Heart left ventricle (tissue), 13 donors: ENCODE data around the gene KLHL29.

Source experiments
- POLR2A ChIP-seq, 2 donors: fragments of 450-650 bp; IDR thresholded peaks; one replicate each; pipeline ENCODE4 v1.6.1; 2017; ENCODE audit warnings: antibody characterized with exemption in 2 of 2, mild to moderate bottlenecking in 2 of 2, moderate library complexity in 2 of 2
- TF ChIP-seq, protein P1 (sequence below), 12 donors: fragments of 200-600 bp; sonication (generic) in 4 of 12; IDR thresholded peaks; one replicate each; pipeline versions ENCODE4 v1.5.0 to v1.8.0; 2018 to 2022; ENCODE audit warnings: antibody characterized with exemption in 12 of 12, mild to moderate bottlenecking in 5 of 12
- donor health status: ischemic (EF 13 %, LVEDD 7.1; RV severe dilation, severe dysfunction).
- donor health status: DM: no; HTN: yes; CAD: no.
- donor health status: DM: no; HTN: no; CAD: no.
- donor health status: ischemic (EF 25% LVEDD 6.9; RV normal size, moderate dysfunction).
- donor health status: ischemic (EF 25% LVEDD 5.7; RV mildly dilated, moderate dysfunction).
- donor health status: ischemic (EF 35%, LVEDD 5.7; RV mildly dilated, moderate dysfunction).
- donor health status: nonischemic (EF 11% LVEDD 7.7; RV severe dilation, severe dysfunction).
- donor health status: DM: yes; HTN: yes; CAD: no.
- donor health status: PGD.
- donor health status: ischemic (EF 29% LVEDD 5.4; RV normal size, mild dysfunction).
- donor health status: nonischemic (EF 23%, LVEDD 6.1; RV moderate dilation, normal function).

DNA sequence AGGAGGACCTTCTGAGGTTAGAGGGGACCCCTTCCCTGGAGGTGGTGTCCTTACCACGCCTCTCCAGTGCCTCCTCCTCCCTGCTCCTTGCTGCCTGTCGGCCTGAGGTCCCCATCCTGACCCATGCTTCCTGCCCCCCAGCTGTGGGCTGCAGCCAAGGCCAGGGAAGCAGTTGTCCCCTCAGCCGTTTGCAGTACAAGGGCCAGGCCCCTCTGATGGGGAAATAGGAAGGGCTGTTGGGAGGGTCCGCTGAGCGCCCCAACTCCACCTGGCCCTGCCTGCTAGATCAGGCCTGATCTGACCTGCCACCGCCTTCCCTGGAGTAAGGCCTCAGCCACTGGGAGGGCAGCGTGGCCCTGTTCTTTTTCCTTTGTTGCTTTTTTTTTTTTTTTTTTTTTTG, 219.8 kb downstream of the KLHL29 start:
- no peak for TF ChIP-seq POLR2A (IDR thresholded peaks at IDR 0.05)
- TF ChIP-seq, protein P1, sequence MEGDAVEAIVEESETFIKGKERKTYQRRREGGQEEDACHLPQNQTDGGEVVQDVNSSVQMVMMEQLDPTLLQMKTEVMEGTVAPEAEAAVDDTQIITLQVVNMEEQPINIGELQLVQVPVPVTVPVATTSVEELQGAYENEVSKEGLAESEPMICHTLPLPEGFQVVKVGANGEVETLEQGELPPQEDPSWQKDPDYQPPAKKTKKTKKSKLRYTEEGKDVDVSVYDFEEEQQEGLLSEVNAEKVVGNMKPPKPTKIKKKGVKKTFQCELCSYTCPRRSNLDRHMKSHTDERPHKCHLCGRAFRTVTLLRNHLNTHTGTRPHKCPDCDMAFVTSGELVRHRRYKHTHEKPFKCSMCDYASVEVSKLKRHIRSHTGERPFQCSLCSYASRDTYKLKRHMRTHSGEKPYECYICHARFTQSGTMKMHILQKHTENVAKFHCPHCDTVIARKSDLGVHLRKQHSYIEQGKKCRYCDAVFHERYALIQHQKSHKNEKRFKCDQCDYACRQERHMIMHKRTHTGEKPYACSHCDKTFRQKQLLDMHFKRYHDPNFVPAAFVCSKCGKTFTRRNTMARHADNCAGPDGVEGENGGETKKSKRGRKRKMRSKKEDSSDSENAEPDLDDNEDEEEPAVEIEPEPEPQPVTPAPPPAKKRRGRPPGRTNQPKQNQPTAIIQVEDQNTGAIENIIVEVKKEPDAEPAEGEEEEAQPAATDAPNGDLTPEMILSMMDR (IDR thresholded peaks at IDR 0.05), result no peak
